Measurements from ENCODE around the gene POGZ. TPM values are rescaled to one million over a fixed set of nuclear protein-coding genes. Genes with fewer than 3 reads are reported as not detected.

POGZ gene
- total RNA-seq, 1 experiment from 2014 or later, result 80.6 TPM

DNA sequence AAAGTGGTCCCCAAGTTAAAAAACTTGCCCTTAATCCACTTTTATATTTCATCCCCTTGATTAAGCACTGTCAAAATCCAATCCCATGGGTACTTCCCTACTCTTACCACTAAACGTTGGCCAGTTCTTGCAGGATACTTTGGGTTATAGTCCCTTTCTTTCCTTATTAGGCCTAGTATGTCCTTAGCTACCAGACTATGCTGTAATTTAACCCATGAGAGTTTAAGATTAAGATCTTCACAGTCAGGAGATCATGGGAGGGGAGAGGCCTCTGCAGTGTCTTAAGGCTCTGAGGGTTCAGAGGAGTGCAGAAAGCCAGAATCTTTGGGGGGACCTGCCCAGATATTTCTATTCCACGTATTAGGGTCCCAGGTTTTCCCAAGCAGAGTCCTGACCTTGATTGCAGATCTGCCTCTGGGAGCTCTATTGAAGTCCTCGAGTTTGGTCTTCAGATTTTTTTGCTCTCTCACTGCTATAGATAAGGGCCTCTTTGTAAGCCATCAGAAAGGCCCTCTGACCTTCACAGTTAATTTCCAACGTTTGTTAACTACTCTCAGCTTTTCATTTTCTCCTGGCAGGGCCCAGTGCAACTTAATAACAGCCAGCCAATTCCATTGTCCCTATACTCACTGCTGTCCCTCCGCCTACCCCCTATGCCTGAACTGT, 42.9 kb upstream of the POGZ start:
- H3K9me2 ChIP-seq (ENCODE audit: insufficient read depth), result no peaks in the 10 kb centered on the region
- CTCF ChIA-PET, result no interaction called here
- RAD21 ChIA-PET (ENCODE audit: low non-redundant PET in 1 of 2, low total read pairs in 2 of 2, uncharacterized antibody in 2 of 2, unreplicated experiment in 2 of 2), result no interaction called here
- TF ChIP-seq FOSL1 (IDR thresholded peaks at IDR 0.05; ENCODE audit: low read depth) (no peak), RAD21 (IDR thresholded peaks at IDR 0.05; ENCODE audit: low read depth) (no peak), SRF (IDR thresholded peaks at IDR 0.05; ENCODE audit: low read depth) (no peak), POLR2A (IDR thresholded peaks at IDR 0.05; ENCODE audit: borderline replicate concordance, extremely low read depth, insufficient read depth, insufficient read length) (no peak), ZFX (IDR thresholded peaks at IDR 0.05) (no peak), JUND (IDR thresholded peaks at IDR 0.05) (no peak), EGR1 (IDR thresholded peaks at IDR 0.05; ENCODE audit: low read depth) (no peak), CEBPB (IDR thresholded peaks at IDR 0.05; ENCODE audit: low read depth) (no peak), POLR2AphosphoS5 (IDR thresholded peaks at IDR 0.05; ENCODE audit: low read depth, low read length) (no peak), YY1 (IDR thresholded peaks at IDR 0.05; ENCODE audit: extremely low read depth, insufficient replicate concordance, low read depth, low read length) (no peak), CBX3 (IDR thresholded peaks at IDR 0.05; ENCODE audit: low read depth) (no peak), SP1 (IDR thresholded peaks at IDR 0.05; ENCODE audit: low read depth) (no peak), EZH2phosphoT487 (IDR thresholded peaks at IDR 0.05; ENCODE audit: borderline replicate concordance) (no peak), SIN3A (IDR thresholded peaks at IDR 0.05; ENCODE audit: low read depth) (no peak)
- TF ChIP-seq, protein P1, sequence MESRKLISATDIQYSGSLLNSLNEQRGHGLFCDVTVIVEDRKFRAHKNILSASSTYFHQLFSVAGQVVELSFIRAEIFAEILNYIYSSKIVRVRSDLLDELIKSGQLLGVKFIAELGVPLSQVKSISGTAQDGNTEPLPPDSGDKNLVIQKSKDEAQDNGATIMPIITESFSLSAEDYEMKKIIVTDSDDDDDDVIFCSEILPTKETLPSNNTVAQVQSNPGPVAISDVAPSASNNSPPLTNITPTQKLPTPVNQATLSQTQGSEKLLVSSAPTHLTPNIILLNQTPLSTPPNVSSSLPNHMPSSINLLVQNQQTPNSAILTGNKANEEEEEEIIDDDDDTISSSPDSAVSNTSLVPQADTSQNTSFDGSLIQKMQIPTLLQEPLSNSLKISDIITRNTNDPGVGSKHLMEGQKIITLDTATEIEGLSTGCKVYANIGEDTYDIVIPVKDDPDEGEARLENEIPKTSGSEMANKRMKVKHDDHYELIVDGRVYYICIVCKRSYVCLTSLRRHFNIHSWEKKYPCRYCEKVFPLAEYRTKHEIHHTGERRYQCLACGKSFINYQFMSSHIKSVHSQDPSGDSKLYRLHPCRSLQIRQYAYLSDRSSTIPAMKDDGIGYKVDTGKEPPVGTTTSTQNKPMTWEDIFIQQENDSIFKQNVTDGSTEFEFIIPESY (IDR thresholded peaks at IDR 0.05; ENCODE audit: extremely low read depth, insufficient replicate concordance, low read length), result no peak
- TF ChIP-seq, protein P2, sequence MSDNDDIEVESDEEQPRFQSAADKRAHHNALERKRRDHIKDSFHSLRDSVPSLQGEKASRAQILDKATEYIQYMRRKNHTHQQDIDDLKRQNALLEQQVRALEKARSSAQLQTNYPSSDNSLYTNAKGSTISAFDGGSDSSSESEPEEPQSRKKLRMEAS (IDR thresholded peaks at IDR 0.05), result no peak
- TF ChIP-seq, protein P3, sequence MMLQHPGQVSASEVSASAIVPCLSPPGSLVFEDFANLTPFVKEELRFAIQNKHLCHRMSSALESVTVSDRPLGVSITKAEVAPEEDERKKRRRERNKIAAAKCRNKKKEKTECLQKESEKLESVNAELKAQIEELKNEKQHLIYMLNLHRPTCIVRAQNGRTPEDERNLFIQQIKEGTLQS (IDR thresholded peaks at IDR 0.05), result no peak
- TF ChIP-seq, protein P4, sequence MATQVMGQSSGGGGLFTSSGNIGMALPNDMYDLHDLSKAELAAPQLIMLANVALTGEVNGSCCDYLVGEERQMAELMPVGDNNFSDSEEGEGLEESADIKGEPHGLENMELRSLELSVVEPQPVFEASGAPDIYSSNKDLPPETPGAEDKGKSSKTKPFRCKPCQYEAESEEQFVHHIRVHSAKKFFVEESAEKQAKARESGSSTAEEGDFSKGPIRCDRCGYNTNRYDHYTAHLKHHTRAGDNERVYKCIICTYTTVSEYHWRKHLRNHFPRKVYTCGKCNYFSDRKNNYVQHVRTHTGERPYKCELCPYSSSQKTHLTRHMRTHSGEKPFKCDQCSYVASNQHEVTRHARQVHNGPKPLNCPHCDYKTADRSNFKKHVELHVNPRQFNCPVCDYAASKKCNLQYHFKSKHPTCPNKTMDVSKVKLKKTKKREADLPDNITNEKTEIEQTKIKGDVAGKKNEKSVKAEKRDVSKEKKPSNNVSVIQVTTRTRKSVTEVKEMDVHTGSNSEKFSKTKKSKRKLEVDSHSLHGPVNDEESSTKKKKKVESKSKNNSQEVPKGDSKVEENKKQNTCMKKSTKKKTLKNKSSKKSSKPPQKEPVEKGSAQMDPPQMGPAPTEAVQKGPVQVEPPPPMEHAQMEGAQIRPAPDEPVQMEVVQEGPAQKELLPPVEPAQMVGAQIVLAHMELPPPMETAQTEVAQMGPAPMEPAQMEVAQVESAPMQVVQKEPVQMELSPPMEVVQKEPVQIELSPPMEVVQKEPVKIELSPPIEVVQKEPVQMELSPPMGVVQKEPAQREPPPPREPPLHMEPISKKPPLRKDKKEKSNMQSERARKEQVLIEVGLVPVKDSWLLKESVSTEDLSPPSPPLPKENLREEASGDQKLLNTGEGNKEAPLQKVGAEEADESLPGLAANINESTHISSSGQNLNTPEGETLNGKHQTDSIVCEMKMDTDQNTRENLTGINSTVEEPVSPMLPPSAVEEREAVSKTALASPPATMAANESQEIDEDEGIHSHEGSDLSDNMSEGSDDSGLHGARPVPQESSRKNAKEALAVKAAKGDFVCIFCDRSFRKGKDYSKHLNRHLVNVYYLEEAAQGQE (IDR thresholded peaks at IDR 0.05; ENCODE audit: low read depth), result no peak
- TF ChIP-seq, protein P5, sequence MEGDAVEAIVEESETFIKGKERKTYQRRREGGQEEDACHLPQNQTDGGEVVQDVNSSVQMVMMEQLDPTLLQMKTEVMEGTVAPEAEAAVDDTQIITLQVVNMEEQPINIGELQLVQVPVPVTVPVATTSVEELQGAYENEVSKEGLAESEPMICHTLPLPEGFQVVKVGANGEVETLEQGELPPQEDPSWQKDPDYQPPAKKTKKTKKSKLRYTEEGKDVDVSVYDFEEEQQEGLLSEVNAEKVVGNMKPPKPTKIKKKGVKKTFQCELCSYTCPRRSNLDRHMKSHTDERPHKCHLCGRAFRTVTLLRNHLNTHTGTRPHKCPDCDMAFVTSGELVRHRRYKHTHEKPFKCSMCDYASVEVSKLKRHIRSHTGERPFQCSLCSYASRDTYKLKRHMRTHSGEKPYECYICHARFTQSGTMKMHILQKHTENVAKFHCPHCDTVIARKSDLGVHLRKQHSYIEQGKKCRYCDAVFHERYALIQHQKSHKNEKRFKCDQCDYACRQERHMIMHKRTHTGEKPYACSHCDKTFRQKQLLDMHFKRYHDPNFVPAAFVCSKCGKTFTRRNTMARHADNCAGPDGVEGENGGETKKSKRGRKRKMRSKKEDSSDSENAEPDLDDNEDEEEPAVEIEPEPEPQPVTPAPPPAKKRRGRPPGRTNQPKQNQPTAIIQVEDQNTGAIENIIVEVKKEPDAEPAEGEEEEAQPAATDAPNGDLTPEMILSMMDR (IDR thresholded peaks at IDR 0.05 in 2 of 3, conservative IDR thresholded peaks at IDR 0.05 in 1 of 3; ENCODE audit: borderline replicate concordance in 1 of 3, insufficient read depth in 1 of 3, low read depth in 2 of 3, low read length in 2 of 3), result no peak
- H4K20me1 ChIP-seq (ENCODE audit: insufficient read depth), result no peaks in the 10 kb centered on the region
- POLR2A ChIA-PET, result no interaction called here
- H2AFZ ChIP-seq (ENCODE audit: low read depth, low read length, poor library complexity, severe bottlenecking), result peak overlapping the region; percentile 66
- H3K36me3 ChIP-seq (ENCODE audit: control insufficient read depth in 1 of 2, insufficient read depth in 2 of 2, low read length in 2 of 2), result no peaks in the 10 kb centered on the region
- H3K4me1 ChIP-seq (ENCODE audit: control insufficient read depth in 1 of 2, insufficient read depth in 2 of 2, low read length in 2 of 2), result peaks cover 7 to 28% of the 10 kb centered on the region in 2 experiments
- no peak for ATAC-seq
- no peak overlapping the region for H3K9ac ChIP-seq (ENCODE audit: low read length)
- H3K4me2 ChIP-seq (ENCODE audit: low read length), result peak overlapping the region; percentile 25; the same call in 1 of the 2 replicates
- H3K4me3 ChIP-seq (replicated peaks in 1 of 2; ENCODE audit: low read depth in 1 of 2, low read length in 2 of 2), result no peak overlapping the region
- no peaks in the 10 kb centered on the region for H3K27me3 ChIP-seq (ENCODE audit: insufficient read depth, low read length)
- H3K79me2 ChIP-seq (ENCODE audit: insufficient read depth, low read length), result no peaks in the 10 kb centered on the region
- no peak for DNase-seq (ENCODE audit: low read depth, low spot score)
- no peak overlapping the region for H3K27ac ChIP-seq (ENCODE audit: low read depth, low read length)
- no peaks in the 10 kb centered on the region for H3K9me3 ChIP-seq (ENCODE audit: control insufficient read depth in 1 of 2, insufficient read depth in 1 of 2, low read depth in 1 of 2, low read length in 2 of 2)
- no TSS peak for BruUV-seq (replicated peaks)
- intact Hi-C loops (cut with micrococcal nuclease), result no loop called here

Measured in HCT116 (cell line).